Posterior vena cava (tissue), 2 donors: ENCODE measurements around the gene CCDC27. TPM values are rescaled to one million over a fixed set of nuclear protein-coding genes. Genes with fewer than 3 reads are reported as not detected.

Experiments used
- DNase-seq: peaks from one replicate; pipeline ENCODE4 v3.0.0-alpha.2; 2020; ENCODE audit warnings: low spot score
- intact Hi-C, 2 donors: fragments of 100-400 bp; cut with DNase I; formaldehyde crosslinking; loops; one replicate each; pipeline versions ENCODE4 v1.14.1 to v1.14.2; 2022 to 2023
- long read RNA-seq, 2 donors: library from polyadenylated mRNA; unstranded; transcript quantifications; one replicate each; pipeline ENCODE4 v2.0.0, GENCODE V29; 2020 to 2021
- total RNA-seq, 2 donors: library from RNA; stranded (reverse); fragmentation: NEBNext Ultra II Directional; extraction: Animal tissue kit (Norgen Biotek cat#: 25700); gene quantifications; one replicate each; pipeline ENCODE4 v1.2.1, GENCODE V29; 2021
- donor health status: DM: yes; HTN: yes; CAD: no.
- donor health status: DM: yes; HTN: yes; CAD: no.

The CCDC27 gene
- not detected for total RNA-seq
- long read RNA-seq, donor 1: 0 reads
- long read RNA-seq, donor 2: 0 reads

GRCh38 chr1:3752400-3752945 is at the start of gene CCDC27:
TSS of gene CCDC27 (plus strand) at chr1:3752450. CDS start at chr1:3752482, 32 bp downstream.
- no peak for DNase-seq

GRCh38 chr1:3702528-3702927 is 49.7 kb upstream of the CCDC27 start:
- DNase-seq: no peak

More at GRCh38 chr1:3752400-3752945, at the start of gene CCDC27:
- intact Hi-C loops: no loop called here

DNA sequence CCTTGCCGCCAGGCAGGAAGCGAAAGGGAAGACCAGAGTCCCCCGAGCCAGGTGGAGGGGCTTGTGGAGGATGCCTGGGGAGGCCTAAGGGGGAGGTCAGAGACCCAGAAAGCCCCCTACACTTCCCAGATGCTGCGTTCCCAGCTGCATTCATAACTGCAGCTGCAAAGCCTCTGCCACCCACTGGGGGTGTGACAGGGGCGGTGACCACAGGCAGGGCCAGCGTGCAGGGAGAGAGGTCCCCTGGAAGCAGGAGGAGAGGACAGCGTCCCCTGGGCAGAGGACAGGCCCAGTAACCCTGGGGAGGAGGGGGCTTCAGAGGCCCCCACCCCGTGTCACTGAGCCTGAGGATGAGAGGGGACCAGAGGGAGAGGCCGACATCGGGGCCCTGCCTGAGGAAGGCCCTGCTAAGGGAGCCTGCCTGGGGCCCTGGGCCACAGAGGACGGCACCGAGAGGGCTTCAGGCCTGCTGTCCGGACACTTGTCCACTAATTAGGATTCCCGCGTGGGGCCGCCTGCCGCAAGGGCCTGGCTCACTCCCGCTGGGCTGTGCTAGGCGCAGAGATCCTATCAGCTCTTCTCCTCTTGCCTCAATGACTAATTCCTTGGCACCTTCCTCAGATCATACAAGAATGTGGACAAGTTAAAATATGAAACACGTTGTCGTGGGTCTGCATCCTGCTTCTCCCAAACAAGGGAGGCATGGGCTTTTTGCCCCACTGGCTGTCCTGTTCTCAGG is 49.1 kb upstream of the CCDC27 start:
- no peak for DNase-seq
- intact Hi-C loops: no loop called here

More at GRCh38 chr1:3702528-3702927, 49.7 kb upstream of the CCDC27 start:
- intact Hi-C loops: no loop called here

DNA sequence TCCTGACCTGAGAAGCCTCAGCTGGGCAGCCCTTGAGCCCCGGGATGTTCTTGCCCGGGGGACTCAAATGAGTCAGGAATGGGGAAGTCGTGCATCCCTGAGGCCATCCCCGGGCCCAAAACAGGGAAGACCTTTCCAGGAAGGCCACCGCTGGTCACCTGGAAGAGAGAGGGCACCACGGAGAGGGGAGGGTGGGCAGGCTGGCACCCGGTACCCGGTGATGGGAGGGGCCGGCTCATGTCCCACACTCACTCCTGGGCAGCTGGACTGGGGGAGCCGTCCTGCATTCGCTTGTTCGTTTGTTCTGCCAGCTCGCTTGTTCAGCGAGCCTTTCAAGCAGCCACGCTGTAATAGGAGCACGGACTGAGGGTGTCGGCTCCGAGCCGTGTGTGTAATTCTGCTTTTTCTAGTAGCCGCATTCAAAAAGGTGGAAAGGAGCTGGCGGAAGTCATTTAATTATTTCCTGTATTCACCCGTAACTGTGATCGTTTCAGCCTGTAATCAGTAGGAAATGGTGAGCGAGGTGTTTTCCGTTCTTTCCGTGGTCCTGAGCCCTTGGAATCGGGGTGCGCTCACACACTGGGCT is 48.4 kb upstream of the CCDC27 start:
- intact Hi-C loops: no loop called here
- no peak for DNase-seq

DNA sequence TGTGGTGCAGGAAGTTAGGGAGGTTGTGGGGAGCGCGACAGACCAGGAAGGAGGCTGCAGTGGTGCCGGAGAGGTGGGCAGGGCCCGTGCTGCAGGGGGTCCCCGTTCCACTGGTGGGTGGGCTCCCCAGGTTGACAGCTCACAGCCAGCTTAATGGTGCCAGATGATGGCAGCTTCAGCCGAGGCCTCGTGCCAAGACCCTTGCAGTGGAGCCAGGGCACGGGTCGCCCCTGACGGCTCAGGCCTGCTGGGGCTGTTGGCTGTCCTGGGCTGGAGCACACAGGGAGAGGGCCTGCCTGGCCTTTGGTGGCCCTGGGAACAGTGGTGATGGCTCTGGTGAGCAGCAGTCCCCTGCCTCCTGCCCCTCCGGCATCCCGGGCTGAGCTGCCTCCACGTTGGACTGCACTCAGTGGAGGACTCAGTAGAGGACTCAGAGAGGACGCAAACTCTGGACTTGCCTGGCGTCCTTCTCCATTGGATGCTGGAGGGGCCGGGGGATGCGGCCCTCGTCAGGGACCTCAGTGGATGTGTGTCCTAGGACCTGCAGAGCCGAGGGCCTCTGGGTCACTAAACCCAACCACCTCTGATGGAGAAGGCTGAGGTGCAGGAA is 46.8 kb upstream of the CCDC27 start:
- no peak for DNase-seq
- intact Hi-C loops: no loop called here

- DNase-seq: no peak
- intact Hi-C loops: no loop called here
These were observed 45.5 kb upstream of the CCDC27 start for GRCh38 chr1:3706651-3707297.

DNA sequence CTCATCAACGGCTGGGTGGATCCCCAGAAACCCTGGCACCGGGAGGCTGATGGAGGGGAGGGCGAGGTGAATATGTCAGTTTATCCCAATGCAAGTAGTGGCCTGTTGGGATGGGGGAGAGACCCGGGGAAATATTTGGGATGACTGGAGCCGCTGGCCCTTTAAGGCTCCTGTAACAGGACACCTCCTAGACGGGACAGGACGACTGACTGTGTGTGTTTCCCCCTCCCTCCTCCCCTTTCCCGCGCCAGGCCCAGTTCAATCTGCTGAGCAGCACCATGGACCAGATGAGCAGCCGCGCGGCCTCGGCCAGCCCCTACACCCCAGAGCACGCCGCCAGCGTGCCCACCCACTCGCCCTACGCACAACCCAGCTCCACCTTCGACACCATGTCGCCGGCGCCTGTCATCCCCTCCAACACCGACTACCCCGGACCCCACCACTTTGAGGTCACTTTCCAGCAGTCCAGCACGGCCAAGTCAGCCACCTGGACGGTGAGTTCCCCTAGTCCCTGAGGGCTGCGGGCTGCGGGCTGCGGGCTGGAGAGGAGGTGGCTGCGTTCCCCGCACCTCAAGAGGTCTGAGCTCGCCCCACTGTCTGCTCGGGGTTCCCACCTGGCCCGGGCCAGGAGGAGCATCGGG is 44.8 kb upstream of the CCDC27 start:
- intact Hi-C loops: no loop called here
- no peak for DNase-seq

DNA sequence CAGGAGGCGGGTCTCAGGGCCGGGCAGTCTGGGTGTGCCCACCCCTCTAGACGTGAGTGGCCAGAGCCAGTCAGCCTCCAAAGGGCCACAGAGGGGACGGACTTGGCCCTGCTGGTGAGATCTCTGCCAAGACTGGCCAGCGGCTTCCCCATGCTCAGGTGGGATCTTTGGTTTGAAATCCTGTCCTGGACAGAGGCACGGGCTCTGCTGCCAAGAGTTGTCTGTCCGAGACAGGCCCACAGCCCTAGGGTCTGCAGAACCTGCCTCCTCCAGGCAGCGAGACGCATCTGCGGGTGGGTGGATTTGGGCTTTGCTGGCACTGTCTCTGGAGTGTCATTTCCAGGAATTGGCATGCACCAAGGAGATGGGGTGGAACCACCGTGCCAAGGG is 44.3 kb upstream of the CCDC27 start:
- intact Hi-C loops: no loop called here

GRCh38 chr1:3708791-3709190 is 43.5 kb upstream of the CCDC27 start:
- intact Hi-C loops: no loop called here
- no peak for DNase-seq

More for the DNA sequence above, 44.3 kb upstream of the CCDC27 start:
- no peak for DNase-seq

DNA sequence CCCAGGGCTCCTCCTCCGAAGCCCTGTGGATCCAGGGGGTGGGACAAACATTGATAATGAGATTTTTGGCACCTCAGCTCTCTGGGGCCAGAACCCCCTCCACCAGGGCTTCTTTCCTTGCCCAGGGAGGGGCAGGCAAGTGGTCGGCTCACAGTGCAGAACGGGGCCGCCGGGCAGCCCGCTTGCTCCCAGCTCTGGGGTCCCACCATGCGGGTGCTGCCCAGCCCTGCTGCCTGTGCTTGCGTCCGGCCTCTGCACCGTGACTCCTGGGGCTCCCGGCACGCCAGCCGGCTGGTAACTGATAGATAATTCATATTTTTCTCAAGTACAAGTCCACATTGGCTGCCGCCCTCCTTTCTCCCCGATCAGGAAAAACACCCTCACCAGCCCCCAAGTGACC is 42.0 kb upstream of the CCDC27 start:
- intact Hi-C loops: no loop called here
- DNase-seq: no peak

- intact Hi-C loops: no loop called here
These were observed 40.9 kb upstream of the CCDC27 start for GRCh38 chr1:3711381-3711779.

DNA sequence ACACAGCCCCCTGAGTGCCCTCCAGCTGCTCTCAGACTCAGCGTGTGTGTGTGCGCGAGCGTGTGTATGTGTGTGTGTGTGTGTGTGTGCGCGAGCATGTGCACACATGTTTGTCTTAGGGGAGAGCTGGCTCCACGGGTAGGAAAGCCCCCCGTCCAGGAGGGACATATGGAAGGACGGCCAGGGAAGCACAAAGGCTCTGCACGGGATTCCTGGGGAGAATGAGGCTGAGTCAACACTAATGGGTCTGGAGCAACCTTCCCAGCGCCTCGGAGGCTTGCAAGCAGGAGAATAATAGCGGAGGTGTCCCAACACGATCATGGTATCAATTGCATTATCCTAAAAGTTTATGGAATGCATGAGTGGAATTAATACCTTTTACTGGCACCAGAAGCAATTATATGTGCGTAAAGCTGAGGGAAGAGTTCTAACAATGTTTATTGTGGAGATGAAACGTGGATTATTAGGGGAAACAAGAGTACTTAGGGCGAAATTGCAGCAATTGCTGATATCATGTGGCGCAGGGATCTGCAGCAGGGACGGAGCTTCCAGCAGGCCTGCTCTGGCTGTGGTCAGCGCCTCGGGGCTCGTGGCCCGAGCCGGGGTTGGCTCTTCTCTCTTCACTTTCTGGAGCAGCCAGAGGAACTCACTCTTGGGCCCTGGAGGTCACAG is 40.3 kb upstream of the CCDC27 start:
- intact Hi-C loops: no loop called here
- no peak for DNase-seq

More at GRCh38 chr1:3711381-3711779, 40.9 kb upstream of the CCDC27 start:
- no peak for DNase-seq

- DNase-seq: no peak
- intact Hi-C loops: no loop called here
These were observed 39.4 kb upstream of the CCDC27 start for GRCh38 chr1:3712573-3713535.

DNA sequence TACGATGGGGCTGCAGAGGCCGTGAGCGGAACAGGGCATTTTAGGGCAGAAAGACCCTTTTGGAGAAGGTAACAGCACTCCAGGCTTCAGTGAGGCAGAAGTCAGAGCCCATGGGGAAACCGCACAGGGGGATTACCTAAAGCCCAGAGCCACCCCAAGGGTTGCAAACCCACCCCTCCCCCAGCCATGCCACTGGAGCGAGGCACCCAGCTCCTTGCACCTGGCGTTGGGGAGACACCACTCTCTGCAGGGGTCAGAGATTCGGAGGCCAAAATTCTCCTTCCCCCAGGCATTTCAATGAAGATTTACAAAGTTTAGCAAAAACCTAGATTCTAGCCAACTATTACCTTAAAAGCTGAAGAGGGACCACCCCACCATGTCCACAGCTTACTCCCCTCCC is 38.4 kb upstream of the CCDC27 start:
- no peak for DNase-seq
- intact Hi-C loops: no loop called here

DNA sequence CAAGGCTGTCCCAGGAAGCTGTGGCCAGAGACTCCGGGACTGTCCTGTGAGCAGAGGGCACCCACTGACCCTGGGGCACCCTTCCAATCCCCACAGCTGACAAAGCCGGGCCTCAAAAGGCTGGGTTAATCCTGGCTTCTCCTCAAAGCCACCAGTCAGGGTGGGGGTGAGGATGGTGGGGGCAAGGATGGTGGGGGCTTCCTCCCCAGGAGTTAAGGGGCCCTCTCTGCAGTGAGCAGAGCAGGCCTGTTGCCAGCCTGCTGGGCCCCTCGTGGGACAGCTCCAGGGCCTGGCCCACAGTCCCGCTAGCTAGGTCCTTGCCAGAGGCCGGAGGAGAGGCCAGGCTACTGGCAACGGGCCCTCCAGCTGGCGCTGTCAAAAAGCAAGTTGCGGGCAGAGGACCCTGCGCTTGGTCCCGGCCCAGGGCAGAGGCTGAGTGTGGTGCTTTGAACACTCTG is 37.9 kb upstream of the CCDC27 start:
- intact Hi-C loops: no loop called here
- DNase-seq: no peak

DNA sequence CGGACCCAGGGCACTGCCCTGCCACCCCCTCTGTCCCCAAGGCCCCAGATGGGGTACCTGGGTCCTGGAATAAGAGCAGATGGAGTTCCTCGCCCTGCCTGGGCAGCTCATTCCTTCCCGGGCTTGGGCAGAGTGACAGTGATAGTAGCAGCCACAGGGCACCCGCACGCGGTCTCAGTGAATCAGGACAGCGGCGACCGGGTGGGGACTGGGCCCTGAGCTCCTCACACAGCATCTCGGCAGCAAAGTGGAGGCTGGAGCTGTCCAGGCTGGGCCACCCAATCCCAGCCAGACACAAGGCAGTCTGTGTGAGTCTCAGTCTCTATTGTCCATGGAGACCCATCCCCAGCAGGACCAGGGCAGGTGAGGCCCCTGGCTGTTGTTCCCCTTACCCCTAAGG is 37.4 kb upstream of the CCDC27 start:
- intact Hi-C loops: no loop called here
- no peak for DNase-seq

GRCh38 chr1:3716351-3716750 is 35.9 kb upstream of the CCDC27 start:
- no peak for DNase-seq
- intact Hi-C loops: no loop called here
